Small intestine (tissue), 7 donors: Measurements from ENCODE around the gene AHDC1. TPM values are rescaled to one million over a fixed set of nuclear protein-coding genes. Genes with fewer than 3 reads are reported as not detected.
"Not testable (repeated sequence)": the region's sequence is repeated elsewhere in the genome, so short reads cannot be mapped to it uniquely, and the experiment has no call there.

Experiments
- DNase-seq, 2 donors: peaks; one replicate each; pipeline versions ENCODE4 v3.0.0 to v3.0.0-alpha.2; 2013
- FAIRE-seq: peaks from 2 replicates; lab custom pipeline; 2012; peaks lifted over from hg19 to GRCh38; lab: Jason Lieb, UNC
- H3K27ac ChIP-seq, 3 donors: one replicate each; pipeline ENCODE4 v1.5.1; 2013; ENCODE audit warnings: low read length in 2 of 3, mild to moderate bottlenecking in 2 of 3, control low read depth in 1 of 3, inconsistent platforms in 1 of 3, low read depth in 1 of 3, moderate library complexity in 1 of 3
- H3K27me3 ChIP-seq, 3 donors: one replicate each; pipeline ENCODE4 v1.6.1; 2013; ENCODE audit warnings: low read length in 3 of 3, inconsistent platforms in 1 of 3; ENCODE audit not compliant: control insufficient read depth in 3 of 3, insufficient read depth in 3 of 3
- H3K36me3 ChIP-seq, 3 donors: one replicate each; pipeline ENCODE4 v1.6.1; 2013; ENCODE audit warnings: low read length in 3 of 3, inconsistent platforms in 1 of 3, low read depth in 1 of 3, mild to moderate bottlenecking in 1 of 3, moderate library complexity in 1 of 3; ENCODE audit not compliant: control insufficient read depth in 3 of 3, insufficient read depth in 2 of 3
- H3K4me1 ChIP-seq, 3 donors: one replicate each; pipeline ENCODE4 v1.6.1; 2013; ENCODE audit warnings: low read length in 2 of 3, inconsistent platforms in 1 of 3, low read depth in 1 of 3, mild to moderate bottlenecking in 1 of 3, moderate library complexity in 1 of 3; ENCODE audit not compliant: control insufficient read depth in 3 of 3, insufficient read depth in 2 of 3
- H3K4me3 ChIP-seq, 3 donors: one replicate each; pipeline ENCODE4 v1.5.1; 2013; ENCODE audit warnings: low read length in 3 of 3, control low read depth in 1 of 3, inconsistent platforms in 1 of 3, low read depth in 1 of 3, mild to moderate bottlenecking in 1 of 3, moderate library complexity in 1 of 3
- H3K9me3 ChIP-seq, 2 donors: one replicate each; pipeline ENCODE4 v1.6.1; 2013; ENCODE audit warnings: low read depth in 1 of 2, low read length in 1 of 2; ENCODE audit not compliant: control insufficient read depth in 2 of 2, insufficient read depth in 1 of 2
- WGBS, 3 donors: extraction: QIAGEN DNeasy Blood & Tissue Kit; methylation state at CpG; one replicate each; pipeline ENCODE4 v1.1.7; 2013; 5-methylcytosine and 5-hydroxymethylcytosine counted together
- polyA plus RNA-seq, 4 donors: library from polyadenylated mRNA; stranded (reverse) in 3 of 4; unstranded in 1 of 4; fragments of 200-250 nt in 3 of 4; fragments of 120-200 nt in 1 of 4; gene quantifications; one replicate each; pipeline versions ENCODE4 v1.2.1 to v1.2.3, GENCODE V29; 2013
- donor health status: healthy with polysubstance abuse.
- donor health status: control.
- donor health status: control.
- donor health status: Bipolar disorder and iron deficiency.
- donor health status: healthy.

Gene AHDC1
- polyA plus RNA-seq, 4 donors, result 3.5 to 17.4 (median 6.9) TPM

DNA sequence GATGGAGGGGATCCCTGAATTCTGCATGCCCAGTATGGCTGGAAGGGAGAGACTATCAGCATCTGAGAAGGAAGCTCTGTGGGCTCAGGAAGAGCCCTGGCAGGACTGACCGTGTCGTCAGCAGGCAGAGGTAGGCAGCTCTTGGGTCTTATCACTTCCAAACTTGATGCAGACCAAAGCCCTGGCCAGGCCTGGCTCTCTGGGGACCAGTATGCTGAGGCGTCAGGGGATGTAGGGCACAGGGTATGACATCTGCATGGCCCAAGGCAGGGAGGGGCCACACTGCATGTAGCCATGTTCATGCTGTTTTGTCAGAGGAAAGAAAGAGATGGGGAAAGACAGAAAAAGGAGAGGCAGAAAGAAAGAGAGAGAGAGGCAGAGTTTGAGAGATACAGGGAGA is 24.8 kb upstream of the AHDC1 start:
- no peaks in the 10 kb centered on the region for H3K36me3 ChIP-seq
- no peak overlapping the region for H3K27ac ChIP-seq

DNA sequence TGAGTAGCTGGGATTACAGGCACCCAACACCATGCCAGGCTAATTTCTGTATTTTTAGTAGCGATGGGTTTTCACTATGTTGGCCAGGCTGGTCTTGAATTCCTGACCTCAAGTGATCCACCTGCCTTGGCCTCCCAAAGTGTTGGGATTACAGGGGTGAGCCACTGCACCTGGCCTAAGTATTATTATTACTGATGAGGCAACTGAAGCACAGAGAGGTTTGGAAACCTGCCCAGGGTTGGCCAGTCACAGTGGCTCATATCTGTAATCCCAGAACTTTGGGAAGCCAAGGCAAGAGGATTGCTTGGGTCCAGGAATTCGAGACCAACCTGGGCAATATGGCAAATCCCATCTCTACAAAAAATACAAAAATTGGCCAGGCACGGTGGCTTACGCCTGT is 23.8 kb upstream of the AHDC1 start:
- not testable (repeated sequence) for H3K4me3 ChIP-seq, H3K27ac ChIP-seq, DNase-seq, FAIRE-seq, H3K4me1 ChIP-seq, H3K9me3 ChIP-seq, H3K36me3 ChIP-seq
- H3K27me3 ChIP-seq, result peaks cover 0 to 29% (median 0%) of the 10 kb centered on the region in 3 donors
- WGBS, 3 donors, result 85 to 97% (median 94%) methylated on average over 4 of the region's 4 CpGs

More for the DNA sequence above, 24.8 kb upstream of the AHDC1 start:
- no peak for FAIRE-seq
- WGBS, 3 donors, result 63 to 68% (median 67%) methylated on average over 3 of the region's 3 CpGs
- Histone ChIP-seq H3K4me3 (no peak overlapping the region), H3K27me3 (peaks cover 0 to 38% (median 0%) of the 10 kb centered on the region in 3 donors), H3K4me1 (peaks cover 0 to 11% (median 0%) of the 10 kb centered on the region in 3 donors), H3K9me3 (no peaks in the 10 kb centered on the region)
- no peak for DNase-seq

DNA sequence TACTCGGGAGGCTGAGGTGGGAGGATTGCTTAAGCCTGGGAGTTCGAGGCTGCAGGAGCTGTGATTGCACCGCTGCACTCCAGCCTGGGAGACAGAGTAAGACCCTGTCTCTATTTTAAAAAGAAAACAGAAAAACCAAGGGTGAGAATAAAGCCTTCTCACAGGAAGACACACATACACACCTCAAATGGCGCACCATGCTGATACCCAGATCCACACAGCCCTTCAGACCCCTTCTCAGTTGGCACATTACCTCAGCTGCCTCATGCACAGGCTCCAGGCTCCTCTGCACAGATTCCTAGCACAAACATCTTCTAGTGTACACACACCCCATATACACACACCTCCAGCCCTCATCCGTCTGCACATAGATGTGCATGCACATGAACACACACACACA is 23.1 kb upstream of the AHDC1 start:
- Histone ChIP-seq H3K4me1 (peaks cover 0 to 9% (median 0%) of the 10 kb centered on the region in 3 donors), H3K27me3 (peaks cover 0 to 23% (median 0%) of the 10 kb centered on the region in 3 donors), H3K4me3 (no peak overlapping the region), H3K36me3 (no peaks in the 10 kb centered on the region), H3K27ac (no peak overlapping the region), H3K9me3 (no peaks in the 10 kb centered on the region)
- FAIRE-seq (no peak), DNase-seq (no peak)
- WGBS, 3 donors, result 92 to 95% (median 93%) methylated on average over 5 of the region's 5 CpGs

DNA sequence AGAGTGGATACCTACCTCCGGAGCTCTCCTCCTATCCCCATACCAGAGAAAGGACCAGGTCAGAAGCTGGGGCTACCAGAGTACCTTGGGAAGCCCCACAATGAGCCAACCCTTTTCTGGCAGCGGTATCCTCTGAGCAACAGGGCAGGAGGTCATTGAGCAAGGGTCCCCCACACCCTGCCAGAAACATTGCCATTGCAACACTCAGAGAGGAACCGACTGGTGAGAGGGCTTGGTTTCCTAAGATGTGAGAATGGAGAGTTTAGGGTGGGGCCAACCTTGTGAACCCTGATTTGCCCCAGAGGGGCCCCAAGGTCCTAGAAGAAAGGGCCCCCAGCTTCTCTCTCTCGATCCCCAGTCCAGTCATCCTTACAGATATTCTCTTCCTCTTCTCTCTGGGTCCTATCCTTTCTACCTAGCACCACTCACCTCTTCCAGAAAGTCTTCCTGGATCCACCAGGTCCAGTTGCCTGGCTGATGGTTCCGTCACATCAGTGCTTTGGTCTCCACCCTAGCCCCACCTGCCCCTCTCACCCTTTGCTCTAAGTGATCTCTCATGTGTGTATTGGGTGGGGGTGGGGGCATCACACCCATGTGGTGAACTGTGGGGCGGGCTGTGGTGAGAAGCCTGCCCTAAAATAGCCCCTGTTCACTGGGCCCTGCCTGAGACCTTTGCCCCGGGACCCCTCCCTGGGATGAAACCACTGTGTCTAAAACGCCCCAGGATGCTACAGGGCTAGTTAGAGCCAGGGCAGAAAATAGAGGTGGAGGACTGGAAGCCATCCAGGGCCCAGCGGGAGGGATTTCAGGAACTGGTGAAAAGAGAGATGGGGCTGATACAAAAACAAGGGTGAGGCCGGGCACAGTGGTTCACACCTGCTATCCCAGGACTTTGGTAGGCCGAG is 22.3 kb upstream of the AHDC1 start:
- no peak for FAIRE-seq
- Histone ChIP-seq H3K9me3 (no peaks in the 10 kb centered on the region), H3K4me1 (peaks cover 0 to 9% (median 0%) of the 10 kb centered on the region in 3 donors), H3K36me3 (no peaks in the 10 kb centered on the region), H3K27me3 (peaks cover 0 to 17% (median 0%) of the 10 kb centered on the region in 3 donors), H3K4me3 (no peak overlapping the region), H3K27ac (no peak overlapping the region)
- 62 to 72% (median 66%) methylated on average over 11 of the region's 11 CpGs for WGBS, 3 donors
- no peak for DNase-seq

GRCh38 chr1:27624467-27625178 is 20.7 kb upstream of the AHDC1 start:
- FAIRE-seq (no peak), DNase-seq (no peak)
- WGBS, 3 donors, result 58 to 68% (median 66%) methylated on average over 7 of the region's 7 CpGs
- H3K4me3 ChIP-seq, result no peak overlapping the region
- H3K9me3 ChIP-seq, result no peaks in the 10 kb centered on the region
- peak overlapping the region in 1 of 3 donors; percentile 31 for H3K27ac ChIP-seq
- peaks cover 0 to 9% (median 0%) of the 10 kb centered on the region in 3 donors for H3K4me1 ChIP-seq
- peaks cover 0 to 11% (median 0%) of the 10 kb centered on the region in 3 donors for H3K27me3 ChIP-seq
- no peaks in the 10 kb centered on the region for H3K36me3 ChIP-seq

GRCh38 chr1:27623327-27624212 is 19.6 kb upstream of the AHDC1 start:
- Histone ChIP-seq H3K4me3 (no peak overlapping the region), H3K9me3 (no peaks in the 10 kb centered on the region), H3K4me1 (peaks cover 0 to 9% (median 0%) of the 10 kb centered on the region in 3 donors), H3K27me3 (peaks cover 0 to 3% (median 0%) of the 10 kb centered on the region in 3 donors), H3K36me3 (no peaks in the 10 kb centered on the region), H3K27ac (no peak overlapping the region)
- 80 to 92% (median 87%) methylated on average over 13 of the region's 13 CpGs for WGBS, 3 donors
- FAIRE-seq (no peak), DNase-seq (peak in 1 of 2 donors; percentile 43)

- Histone ChIP-seq H3K27me3 (no peaks in the 10 kb centered on the region), H3K4me1 (peaks cover 0 to 9% (median 0%) of the 10 kb centered on the region in 3 donors), H3K27ac (no peak overlapping the region), H3K4me3 (no peak overlapping the region), H3K36me3 (no peaks in the 10 kb centered on the region), H3K9me3 (no peaks in the 10 kb centered on the region)
- WGBS, 3 donors, result 70 to 83% (median 80%) methylated on average over 4 of the region's 4 CpGs
- DNase-seq (no peak), FAIRE-seq (no peak)
Observed at GRCh38 chr1:27622828-27623227, 18.9 kb upstream of the AHDC1 start.
